ENCODE results near the gene EPRS1. TPM values are rescaled to one million over a fixed set of nuclear protein-coding genes. Genes with fewer than 3 reads are reported as not detected.
"Not testable (repeated sequence)": the region's sequence is repeated elsewhere in the genome, so short reads cannot be mapped to it uniquely, and the experiment has no call there.

The EPRS1 gene
- total RNA-seq, 2 donors from 2014 or later, result 68.4 to 79.5 TPM

DNA sequence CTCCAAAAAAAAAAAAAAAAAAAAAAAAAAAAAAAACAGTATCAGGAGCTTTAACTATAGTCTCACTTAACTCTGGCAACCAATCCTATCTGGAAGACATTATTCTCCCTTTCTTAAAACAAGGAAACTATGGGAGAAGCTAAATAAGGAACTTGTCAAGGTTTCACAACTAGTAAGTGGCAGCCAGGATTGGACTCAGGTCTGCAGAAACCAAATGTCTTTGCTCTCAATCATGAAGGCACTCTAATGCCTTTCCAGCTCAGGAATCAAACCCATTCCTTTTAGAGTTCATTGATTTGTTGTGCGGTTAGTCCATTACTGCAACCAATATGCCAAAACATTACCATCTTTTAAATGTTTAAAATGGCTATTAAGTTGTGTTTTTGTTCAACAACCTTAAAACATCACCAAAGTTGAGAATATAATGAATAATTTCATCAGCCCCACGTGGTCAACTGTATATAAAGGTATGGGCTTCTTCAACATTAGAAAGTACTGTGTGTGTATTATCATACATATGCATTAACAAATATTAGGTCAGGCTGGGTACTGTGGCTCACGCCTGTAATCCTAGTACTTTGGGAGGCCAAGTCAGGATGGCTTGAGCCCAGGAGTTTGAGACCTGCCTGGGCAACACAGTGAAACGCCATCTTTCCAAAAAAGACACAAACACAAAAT is 1.5 kb downstream of the EPRS1 start:
- DNase-seq, result no peak
- intact Hi-C loops (cut with DNase I, micrococcal nuclease), result loop anchor here in 1 of 2 donors (5.0 kb wide), 1 partner anchor 47 kb away; the partner anchor contains the start of gene IARS2
- ATAC-seq, result no peak

DNA sequence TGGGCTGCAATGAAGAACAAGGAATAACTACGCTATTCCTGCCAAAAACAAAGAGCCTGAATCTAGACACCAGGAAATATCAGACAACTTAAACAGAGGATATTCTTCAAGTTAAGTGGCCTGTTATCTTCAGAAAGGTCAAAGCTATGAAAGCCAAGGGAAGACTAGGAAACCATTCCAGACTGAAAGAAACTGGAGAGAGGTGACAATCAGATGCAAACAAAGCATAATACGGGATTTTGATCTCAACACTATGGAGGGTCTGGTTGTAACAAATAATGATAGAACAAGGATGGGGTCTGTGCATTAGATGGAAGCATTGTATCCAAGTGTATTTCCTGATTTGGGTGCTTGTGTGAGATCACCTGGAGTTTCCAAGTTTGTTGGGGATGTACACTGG is 2.7 kb downstream of the EPRS1 start:
- no peak for DNase-seq
- intact Hi-C loops (cut with DNase I, micrococcal nuclease), result no loop called here
- no peak for ATAC-seq

DNA sequence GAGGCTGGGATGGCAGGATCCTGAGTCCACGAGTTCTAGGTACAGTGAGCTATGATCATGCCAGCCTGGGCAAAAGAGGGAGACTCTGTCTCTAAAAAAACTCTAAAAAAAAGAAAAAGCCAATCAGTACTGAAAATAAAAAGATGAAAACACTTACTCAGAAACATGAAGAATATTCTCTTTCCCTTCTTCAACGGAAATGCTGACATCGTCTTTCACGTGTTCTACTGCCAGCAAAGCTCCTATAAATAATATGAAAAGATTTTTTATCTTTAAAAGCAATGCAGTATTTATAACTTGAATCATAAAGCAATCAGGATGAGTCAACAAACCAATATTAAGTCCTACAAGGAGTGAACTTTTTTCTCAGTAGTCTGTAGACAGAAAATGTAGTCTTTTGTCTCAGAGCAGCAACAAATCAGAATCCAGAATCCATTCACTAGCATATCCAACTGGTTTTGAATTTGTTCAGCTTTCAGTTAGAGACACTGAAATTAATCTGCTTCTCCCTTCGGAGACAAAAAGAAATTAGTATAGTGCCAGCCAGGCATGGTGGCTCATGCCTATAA is 6.2 kb downstream of the EPRS1 start:
- DNase-seq (no peak), ATAC-seq (no peak)
- intact Hi-C loops (cut with DNase I, micrococcal nuclease), result no loop called here

DNA sequence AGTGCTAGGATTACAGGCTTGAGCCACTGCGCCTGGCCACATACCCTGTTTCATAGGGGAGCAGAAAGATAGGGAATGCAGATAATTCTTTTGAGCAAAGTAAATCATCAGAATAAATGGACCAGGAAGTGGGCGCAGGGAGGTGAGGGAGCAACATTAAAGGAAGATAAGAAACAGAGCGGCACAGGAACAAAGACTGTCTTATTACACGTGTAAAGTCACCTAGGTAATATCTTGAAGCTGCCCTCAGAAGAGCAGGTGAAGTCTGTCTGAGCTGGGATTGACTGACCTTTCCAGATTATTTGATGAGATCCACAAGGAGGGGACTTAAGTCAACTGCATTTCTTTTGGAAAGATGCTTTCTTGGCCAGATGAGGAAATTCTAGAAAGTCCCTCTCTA is 7.7 kb downstream of the EPRS1 start:
- no peak for DNase-seq
- peak; percentile 60 for ATAC-seq
- intact Hi-C loops (cut with DNase I, micrococcal nuclease), result no loop called here

DNA sequence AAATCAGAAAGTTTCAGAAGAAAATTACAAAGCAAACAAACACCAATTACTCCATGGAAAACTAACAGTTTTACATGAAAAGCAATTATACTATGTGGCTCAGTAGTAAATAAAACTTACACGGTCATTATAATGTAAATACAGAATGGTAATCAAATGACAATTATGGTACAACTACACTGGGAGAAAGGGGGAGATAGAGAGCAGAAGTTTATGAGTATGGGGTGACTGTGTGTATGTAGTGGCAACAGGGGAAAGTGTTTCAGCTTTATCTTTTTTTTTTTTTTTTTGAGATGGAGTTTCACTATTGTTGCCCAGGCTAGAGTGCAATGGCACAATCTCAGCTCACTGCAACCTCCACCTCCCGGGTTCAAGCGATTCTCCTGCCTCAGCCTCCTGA is 8.5 kb downstream of the EPRS1 start:
- DNase-seq; ATAC-seq; intact Hi-C loops (cut with DNase I, micrococcal nuclease): not testable (repeated sequence)

DNA sequence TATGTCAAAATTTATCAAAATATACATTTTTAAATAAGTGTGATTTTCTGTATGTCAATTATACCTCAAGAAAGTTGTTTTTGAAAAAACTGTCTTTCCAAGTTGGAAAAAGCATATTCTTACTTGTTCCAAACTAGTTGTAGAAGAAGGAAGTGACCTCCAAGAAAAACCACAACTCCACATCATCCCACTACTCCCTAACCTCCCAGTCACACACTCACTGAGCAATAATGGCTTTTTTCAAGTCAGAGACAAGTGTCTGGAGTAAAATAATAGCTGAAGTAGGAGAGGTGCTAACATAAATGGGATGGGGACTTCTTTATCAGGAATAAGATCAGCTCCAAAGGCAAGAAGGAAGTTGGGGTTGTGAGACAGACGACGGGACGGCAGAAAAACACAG is 13.4 kb downstream of the EPRS1 start:
- intact Hi-C loops (cut with DNase I, micrococcal nuclease), result no loop called here
- ATAC-seq (no peak), DNase-seq (no peak)

DNA sequence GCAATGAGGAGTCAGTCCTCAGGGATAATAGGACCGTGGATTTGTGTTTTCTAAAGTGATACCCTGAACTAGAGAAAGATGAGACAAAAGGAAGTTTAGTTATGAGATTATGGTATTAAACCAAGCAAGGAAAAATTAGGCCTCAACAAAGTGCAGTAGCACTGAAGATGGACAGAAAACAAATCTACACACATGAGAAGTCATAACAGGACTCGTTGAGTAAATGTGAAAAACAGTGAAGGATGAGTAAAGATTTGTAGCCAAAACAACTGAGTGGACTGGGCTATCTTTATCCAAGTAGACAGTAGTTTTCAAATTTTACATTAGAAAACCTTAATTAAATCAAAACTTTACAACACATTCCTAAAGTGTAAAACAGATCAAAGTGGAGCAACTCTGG is 15.0 kb downstream of the EPRS1 start:
- DNase-seq (no peak), ATAC-seq (no peak)
- intact Hi-C loops (cut with DNase I, micrococcal nuclease), result no loop called here

DNA sequence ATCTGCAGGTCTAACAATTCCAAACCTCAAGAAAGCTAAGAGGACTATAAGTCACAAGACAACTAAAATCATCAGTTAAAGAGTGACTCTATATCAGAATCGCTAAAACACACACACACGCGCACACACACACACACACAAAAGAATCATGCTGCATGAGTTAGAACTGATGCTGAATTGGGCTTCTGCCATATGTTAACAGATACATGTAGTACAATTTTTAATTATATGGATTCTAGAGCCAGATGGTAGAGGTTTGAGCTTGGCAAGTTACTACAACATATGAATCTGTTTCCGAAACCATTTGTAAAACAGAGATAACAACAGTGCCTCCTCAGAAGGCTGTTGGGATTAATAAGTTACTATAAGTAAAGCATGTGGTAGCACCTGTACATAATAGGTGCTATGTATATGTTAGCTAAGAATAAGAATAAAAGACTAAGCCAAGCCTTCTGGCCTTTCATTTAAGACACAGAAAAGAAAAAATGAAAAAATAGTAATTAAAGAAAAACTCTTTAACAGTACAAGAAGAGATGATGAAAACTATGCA is 17.9 kb downstream of the EPRS1 start:
- ATAC-seq, result no peak
- intact Hi-C loops (cut with DNase I, micrococcal nuclease), result no loop called here

DNA sequence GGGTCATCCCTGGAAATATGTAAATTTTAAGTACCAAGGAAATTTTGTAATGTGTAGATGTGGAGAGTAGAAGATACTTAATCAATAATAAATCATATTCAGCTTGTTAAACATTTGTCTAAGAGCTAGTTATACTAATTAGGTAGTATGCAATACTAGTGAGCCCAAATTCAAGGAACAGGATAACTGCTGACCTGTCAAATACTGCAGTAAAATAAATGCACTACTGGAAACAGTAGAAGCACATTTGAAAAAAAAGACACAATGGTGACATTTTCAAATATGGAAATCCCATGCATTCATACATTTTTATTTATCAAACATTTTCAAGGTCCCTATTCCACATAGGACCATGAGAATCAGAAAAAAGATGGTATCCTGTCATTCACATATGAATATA is 27.2 kb downstream of the EPRS1 start:
- DNase-seq (no peak), ATAC-seq (no peak)
- intact Hi-C loops (cut with DNase I, micrococcal nuclease), result no loop called here

More for the DNA sequence above, 17.9 kb downstream of the EPRS1 start:
- no peak for DNase-seq

DNA sequence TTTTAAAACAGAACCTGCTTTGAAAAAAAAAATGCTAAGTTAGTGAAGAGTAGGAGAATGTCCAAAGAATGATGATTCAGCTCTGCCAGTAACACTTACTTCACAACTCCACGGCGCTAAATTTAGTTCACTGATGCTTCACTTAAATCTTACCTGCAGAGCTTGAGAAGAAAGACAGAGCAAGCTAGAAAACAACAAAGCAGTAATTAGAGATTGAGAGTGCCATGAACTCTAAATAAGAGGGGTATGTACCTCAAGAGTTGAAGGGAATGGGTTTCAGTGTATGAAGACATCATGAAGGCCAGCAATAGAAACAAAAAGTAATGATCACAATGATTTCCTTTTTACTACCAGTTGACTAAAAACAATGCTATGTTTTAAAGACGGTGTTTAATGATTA is 32.8 kb downstream of the EPRS1 start:
- intact Hi-C loops (cut with DNase I, micrococcal nuclease), result no loop called here
- DNase-seq, result no peak

DNA sequence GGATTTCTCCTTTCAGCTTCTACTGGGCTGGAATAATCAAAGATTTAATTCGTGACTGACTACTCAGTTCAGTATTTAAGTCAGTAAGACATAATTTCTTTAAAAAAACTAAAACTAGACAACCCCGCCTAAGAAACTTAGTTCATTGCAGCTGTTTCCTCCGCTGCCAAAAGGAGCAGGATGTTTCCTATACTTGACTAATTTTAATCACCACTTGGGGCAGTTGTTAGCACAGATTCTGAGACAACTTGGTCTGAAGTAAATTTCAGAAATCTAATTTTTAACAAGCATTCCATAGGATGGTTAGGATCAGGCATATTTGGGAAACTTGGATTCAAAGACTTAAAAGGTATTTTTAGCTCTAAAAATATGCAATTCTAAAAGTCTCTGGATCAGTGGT is 34.0 kb downstream of the EPRS1 start:
- ATAC-seq (no peak), DNase-seq (no peak)
- intact Hi-C loops (cut with DNase I, micrococcal nuclease), result no loop called here

More for the DNA sequence above, 32.8 kb downstream of the EPRS1 start:
- ATAC-seq, result no peak

DNA sequence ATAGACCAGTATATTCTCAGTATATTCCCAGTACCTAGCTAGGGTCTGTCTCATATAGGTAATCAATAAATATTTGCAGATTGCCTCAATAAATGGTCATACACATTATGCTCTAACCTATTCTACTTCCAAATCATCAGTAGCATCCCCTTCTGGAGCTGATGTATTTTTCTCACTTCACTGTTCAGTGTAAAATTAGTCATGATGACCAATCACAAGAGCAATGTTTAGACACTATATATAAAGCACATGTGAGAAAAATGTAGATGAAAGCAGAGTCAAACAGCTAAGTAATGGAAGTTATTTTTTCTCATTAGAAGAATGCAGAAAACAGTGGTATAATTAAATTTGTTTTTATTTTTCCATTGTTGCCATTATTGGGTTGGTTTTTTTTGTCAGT is 34.7 kb downstream of the EPRS1 start:
- ATAC-seq, result no peak

DNA sequence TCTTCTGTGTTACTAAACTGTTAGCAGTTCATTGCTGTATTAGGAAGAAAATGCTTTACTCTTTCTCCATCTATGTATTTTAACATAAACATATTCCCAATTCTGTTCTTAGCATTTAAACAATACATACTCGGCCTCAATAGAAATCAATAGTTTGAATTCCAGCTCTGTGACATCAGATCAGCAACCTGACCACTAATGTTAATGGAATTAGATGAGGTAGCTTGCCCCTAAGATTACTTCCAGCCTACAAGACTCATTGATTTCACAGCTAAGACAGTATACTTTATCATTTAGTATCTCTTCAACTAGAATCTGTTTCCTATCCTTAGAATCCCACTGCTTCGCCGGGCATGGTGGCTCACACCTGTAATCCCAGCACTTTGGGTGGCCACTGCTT is 38.9 kb downstream of the EPRS1 start:
- no peak for DNase-seq
- no peak for ATAC-seq
- intact Hi-C loops (cut with DNase I, micrococcal nuclease), result no loop called here

More for the DNA sequence above, 34.7 kb downstream of the EPRS1 start:
- no peak for DNase-seq
- intact Hi-C loops (cut with DNase I, micrococcal nuclease), result no loop called here

DNA sequence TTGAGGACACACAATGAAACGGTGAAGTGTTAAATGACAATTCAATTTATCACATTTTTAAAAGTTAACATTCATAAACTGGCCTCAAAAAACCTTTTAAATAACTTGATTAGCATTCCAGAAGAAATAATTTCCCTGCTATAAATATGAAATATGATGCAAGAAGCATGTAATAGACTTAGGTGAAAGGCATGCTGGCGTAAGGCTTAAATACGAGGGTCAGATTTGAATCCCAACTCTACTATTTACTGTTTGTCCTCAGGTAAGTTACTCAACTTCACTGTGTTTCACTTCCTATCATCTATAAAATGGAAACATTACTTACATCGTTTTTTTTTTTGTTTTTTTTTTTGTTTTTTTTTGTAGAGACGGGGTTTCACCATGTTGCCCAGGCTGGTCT is 40.8 kb downstream of the EPRS1 start:
- intact Hi-C loops (cut with DNase I, micrococcal nuclease), result no loop called here
- ATAC-seq (no peak), DNase-seq (no peak)

DNA sequence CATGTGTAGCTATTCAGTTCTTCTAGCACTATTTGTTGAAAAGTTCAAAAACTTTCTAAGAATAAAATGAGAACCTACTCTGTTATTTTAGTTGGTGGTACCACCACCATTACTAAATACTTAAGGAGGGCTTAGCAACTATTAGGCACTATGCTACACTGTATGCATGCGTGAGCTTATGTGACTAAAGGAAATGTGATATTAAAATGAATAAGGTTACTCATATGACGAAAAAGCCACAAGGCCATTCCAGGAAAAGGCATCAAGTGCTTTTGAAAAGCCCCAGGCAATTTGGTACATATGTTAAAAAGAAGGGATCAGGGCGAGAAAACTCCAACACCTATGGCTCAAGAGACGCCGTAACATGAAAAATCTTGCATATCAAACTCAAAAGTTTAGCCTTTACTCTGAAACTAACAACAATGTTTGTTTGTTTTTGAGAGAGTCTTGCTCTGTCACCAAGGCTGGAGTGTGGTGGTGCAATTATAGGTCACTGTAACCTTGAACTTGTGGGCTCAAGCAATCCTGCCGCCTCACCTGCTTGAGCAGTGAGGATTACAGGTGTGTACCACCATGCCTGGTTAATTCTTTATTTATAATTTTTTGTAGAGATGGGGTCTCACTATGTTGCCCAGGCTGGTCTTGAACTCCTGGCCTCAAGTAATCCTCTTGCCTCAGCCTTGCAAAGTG is 42.5 kb downstream of the EPRS1 start:
- ATAC-seq, result no peak
- intact Hi-C loops (cut with DNase I, micrococcal nuclease), result no loop called here

DNA sequence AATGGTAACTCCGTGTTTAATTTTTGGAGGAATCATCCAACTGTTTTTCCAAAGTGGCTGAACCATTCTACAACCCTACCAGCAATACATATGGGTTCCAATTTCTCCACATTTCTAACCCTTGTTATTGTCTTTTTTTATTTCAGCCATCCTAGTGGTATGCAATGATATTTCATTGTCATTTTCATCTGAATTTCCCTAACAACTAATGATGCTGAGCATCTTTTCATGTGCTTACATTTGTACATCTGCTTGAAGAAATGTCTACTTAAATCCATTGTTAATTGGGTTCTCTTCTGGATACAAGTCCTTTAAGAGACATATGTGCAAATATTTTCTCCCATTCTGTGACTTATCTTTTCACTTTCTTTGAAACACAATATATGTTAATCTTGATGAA is 43.3 kb downstream of the EPRS1 start:
- ATAC-seq, result no peak

More for the DNA sequence above, 42.5 kb downstream of the EPRS1 start:
- no peak for DNase-seq

DNA sequence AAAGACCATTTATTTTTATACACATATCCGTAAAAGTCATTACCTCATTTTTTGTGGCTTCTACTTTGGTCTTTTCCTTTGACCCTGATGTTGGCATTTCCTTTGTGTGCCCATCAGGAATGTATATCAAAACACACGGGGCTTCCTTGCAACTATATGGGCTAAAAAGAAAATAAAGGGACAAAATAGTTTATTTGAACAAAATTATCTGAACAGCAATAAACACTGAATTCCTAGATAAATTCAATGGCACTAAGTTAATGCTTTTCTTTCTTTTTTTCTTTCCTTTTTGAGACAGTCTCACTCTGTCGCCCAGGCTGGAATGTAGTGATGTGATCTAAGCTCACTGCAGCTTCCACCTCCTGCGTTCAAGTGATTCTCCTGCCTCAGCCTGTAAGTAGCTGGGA is 45.2 kb downstream of the EPRS1 start:
- intact Hi-C loops (cut with DNase I, micrococcal nuclease), result no loop called here
- no peak for ATAC-seq
- no peak for DNase-seq

More for the DNA sequence above, 43.3 kb downstream of the EPRS1 start:
- no peak for DNase-seq
- intact Hi-C loops (cut with DNase I, micrococcal nuclease), result no loop called here

DNA sequence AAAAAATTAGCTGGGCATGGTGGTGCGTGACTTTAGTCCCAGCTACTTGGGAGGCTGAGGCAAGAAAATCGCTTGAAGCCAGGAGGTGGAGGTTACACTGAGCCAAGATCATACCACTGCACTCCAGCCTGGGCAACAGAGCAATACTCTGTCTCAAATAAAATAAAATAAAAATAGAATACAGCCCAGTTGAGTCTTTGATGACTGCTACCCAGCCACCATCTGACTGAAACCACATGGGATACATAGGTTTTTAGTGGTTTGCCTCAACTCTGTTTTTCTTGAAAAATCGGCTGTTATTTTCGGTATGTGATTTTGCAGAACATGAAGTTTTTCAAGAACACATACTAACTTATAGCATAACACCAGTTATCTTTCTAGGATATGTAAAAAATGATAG is 46.5 kb downstream of the EPRS1 start:
- ATAC-seq (no peak), DNase-seq (no peak)
- intact Hi-C loops (cut with DNase I, micrococcal nuclease), result no loop called here
